H54 (cell line): Measurements from ENCODE around the gene DENND5A.

Experiments
- DNase-seq: peaks from one replicate; pipeline ENCODE4 v3.0.0; 2011; ENCODE audit warnings: low spot score, mixed read lengths; ENCODE audit not compliant: insufficient read length
- FAIRE-seq: peaks from 3 replicates; lab custom pipeline; 2011; peaks lifted over from hg19 to GRCh38; lab: Jason Lieb, UNC
- POLR2A ChIP-seq: IDR thresholded peaks from 2 replicates; pipeline ENCODE4 v1.6.1; 2011; ENCODE audit warnings: low read depth, mild to moderate bottlenecking, low read length

The DENND5A gene

GRCh38 chr11:9091044-9091922, 173.9 kb downstream of the DENND5A start, which contains the start of gene SCUBE2:
Gene SCUBE2, minus strand, starts transcription at chr11:9091599. Its CDS starts 71 bp downstream, at chr11:9091528.
- TF ChIP-seq POLR2A, result no peak
- no peak for FAIRE-seq
- no peak for DNase-seq

DNA sequence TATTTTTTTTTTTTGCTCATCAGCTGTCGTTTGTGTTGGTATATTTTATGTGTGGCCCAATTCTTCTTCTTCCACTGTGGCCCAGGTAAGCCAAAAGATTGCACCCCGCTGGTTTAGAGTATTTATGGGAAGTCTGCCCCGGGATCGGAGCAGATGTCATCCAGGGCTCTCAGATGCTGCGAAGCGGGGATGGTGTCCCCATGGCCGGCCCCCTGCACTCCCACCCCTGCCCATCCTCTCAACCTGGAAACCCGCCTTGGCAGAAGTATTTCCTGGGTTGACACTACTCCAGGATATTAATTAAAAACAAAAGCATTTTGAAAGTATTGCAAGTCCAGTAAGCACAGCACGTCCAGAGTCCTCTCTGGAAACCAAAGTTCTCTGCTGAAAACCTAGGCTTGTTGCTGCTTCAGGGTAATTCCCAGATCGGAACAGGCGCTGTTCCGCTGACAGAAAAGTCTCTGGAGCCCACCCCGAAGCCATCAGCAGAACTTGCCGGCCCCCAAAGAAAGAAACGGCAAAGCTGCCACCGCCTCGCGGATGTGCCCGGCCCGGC, 174.6 kb downstream of the DENND5A start:
- no peak for DNase-seq
- TF ChIP-seq POLR2A, result no peak
- no peak for FAIRE-seq

- no peak for DNase-seq
- TF ChIP-seq POLR2A, result no peak
- FAIRE-seq, result no peak
These were observed 175.5 kb downstream of the DENND5A start for GRCh38 chr11:9089636-9090035.

GRCh38 chr11:9089061-9089460, 176.1 kb downstream of the DENND5A start:
- FAIRE-seq (no peak), DNase-seq (no peak)
- TF ChIP-seq POLR2A, result no peak
